Nephron progenitor cell (in vitro differentiated cells): ENCODE data around the gene TMEM53.
"Not testable (repeated sequence)": the region's sequence is repeated elsewhere in the genome, so short reads cannot be mapped to it uniquely, and the experiment has no call there.

Source experiments
- DNase-seq: peaks from one replicate; pipeline ENCODE4 v3.0.0; 2021
- H3K27ac Mint-ChIP-seq: 2 replicates; pipeline ENCODE4 v1.8.0; 2021; ENCODE audit warnings: mild to moderate bottlenecking, moderate library complexity, mixed read lengths
- H3K27me3 Mint-ChIP-seq: 2 replicates; pipeline ENCODE4 v1.8.0; 2021; ENCODE audit warnings: mild to moderate bottlenecking, low read depth, mixed read lengths; ENCODE audit not compliant: poor library complexity
- H3K36me3 Mint-ChIP-seq: 2 replicates; pipeline ENCODE4 v1.8.0; 2021; ENCODE audit warnings: low read depth, mixed read lengths
- H3K4me1 Mint-ChIP-seq: 2 replicates; pipeline ENCODE4 v1.8.0; 2021; ENCODE audit warnings: mixed read lengths
- H3K4me3 Mint-ChIP-seq: 2 replicates; pipeline ENCODE4 v1.8.0; 2021; ENCODE audit warnings: mild to moderate bottlenecking, moderate library complexity, mixed read lengths
- H3K9me3 Mint-ChIP-seq: 2 replicates; pipeline ENCODE4 v1.8.0; 2021; ENCODE audit warnings: mild to moderate bottlenecking, moderate library complexity, mixed read lengths
- TF ChIP-seq, protein P1 (sequence below): fragments of 200-600 bp; sonication (generic); IDR thresholded peaks from 2 replicates; pipeline ENCODE4 v1.5.0; 2021; ENCODE audit warnings: antibody characterized with exemption

The TMEM53 gene

DNA sequence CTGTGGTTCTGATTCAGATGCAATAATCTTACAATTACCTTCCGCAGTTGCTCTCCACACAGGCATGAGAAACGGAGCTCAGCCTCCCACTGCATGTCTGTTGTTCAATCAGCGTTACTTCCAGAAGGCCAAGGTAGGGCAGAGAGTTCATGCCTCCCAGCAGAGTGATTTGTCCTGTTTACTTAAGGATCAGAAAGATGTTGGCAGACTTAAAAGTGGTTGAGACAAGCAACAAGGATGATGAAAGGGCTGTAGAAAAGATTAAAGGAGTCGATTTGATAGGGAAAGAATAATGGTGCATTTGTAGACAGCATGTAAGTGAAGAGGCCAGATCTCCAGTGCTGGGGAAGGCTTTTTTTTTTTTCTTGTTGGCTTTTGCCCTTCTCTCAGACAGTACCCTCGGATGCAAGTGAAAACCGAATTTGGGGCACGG is 26.9 kb upstream of the TMEM53 start:
- peak overlapping the region; percentile 39 for H3K4me3 Mint-ChIP-seq
- peak; percentile 24 for DNase-seq
- H3K9me3 Mint-ChIP-seq = no peaks in the 10 kb centered on the region
- TF ChIP-seq, protein P1, sequence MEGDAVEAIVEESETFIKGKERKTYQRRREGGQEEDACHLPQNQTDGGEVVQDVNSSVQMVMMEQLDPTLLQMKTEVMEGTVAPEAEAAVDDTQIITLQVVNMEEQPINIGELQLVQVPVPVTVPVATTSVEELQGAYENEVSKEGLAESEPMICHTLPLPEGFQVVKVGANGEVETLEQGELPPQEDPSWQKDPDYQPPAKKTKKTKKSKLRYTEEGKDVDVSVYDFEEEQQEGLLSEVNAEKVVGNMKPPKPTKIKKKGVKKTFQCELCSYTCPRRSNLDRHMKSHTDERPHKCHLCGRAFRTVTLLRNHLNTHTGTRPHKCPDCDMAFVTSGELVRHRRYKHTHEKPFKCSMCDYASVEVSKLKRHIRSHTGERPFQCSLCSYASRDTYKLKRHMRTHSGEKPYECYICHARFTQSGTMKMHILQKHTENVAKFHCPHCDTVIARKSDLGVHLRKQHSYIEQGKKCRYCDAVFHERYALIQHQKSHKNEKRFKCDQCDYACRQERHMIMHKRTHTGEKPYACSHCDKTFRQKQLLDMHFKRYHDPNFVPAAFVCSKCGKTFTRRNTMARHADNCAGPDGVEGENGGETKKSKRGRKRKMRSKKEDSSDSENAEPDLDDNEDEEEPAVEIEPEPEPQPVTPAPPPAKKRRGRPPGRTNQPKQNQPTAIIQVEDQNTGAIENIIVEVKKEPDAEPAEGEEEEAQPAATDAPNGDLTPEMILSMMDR = no peak
- peak overlapping the region; percentile 66 for H3K27ac Mint-ChIP-seq
- H3K4me1 Mint-ChIP-seq = peaks cover 47% of the 10 kb centered on the region
- peaks cover 6% of the 10 kb centered on the region for H3K27me3 Mint-ChIP-seq
- no peaks in the 10 kb centered on the region for H3K36me3 Mint-ChIP-seq

DNA sequence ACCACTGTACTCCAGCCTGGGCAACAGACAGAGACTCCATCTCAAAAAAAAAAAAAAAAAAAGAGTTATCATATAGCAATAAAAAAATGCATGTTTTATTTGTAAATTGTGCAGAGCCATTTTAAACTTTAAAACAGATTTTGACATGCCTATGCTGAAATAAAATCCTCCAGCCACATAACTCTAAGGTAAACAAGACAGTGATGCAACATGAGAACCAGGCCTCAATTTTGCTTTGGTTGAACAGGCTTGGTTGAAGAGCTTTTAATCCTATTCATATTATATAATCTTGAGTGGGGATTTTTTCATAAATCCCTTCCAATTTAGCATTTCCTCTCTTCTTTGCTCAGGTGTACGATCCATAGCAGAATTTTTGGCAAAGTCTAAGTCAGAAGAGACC is 26.3 kb upstream of the TMEM53 start:
- peak overlapping the region; percentile 39 for H3K4me3 Mint-ChIP-seq
- H3K36me3 Mint-ChIP-seq = no peaks in the 10 kb centered on the region
- H3K4me1 Mint-ChIP-seq = peaks cover 41% of the 10 kb centered on the region
- H3K9me3 Mint-ChIP-seq = no peaks in the 10 kb centered on the region
- no peak overlapping the region for H3K27ac Mint-ChIP-seq
- no peak for DNase-seq
- peaks cover 5% of the 10 kb centered on the region for H3K27me3 Mint-ChIP-seq
- TF ChIP-seq, protein P1 = no peak

DNA sequence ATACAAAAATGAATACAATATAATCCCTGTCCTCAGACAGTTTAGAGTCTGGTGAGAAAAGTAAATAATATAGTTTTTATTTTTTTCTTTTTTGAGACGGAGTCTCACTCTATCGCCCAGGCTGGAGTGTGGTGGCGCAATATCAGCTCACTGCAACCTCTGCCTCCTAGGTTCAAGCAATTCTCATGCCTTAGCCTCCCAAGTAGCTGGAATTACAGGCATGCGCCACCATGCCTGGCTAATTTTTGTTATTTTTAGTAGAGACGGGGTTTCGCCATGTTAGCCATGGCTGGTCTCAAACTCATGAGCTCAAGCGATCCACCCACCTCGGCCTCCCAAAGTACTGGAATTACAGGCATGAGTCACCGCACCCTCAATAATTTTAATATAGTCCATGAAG is 25.1 kb upstream of the TMEM53 start:
- H3K27ac Mint-ChIP-seq, DNase-seq, H3K4me3 Mint-ChIP-seq, H3K27me3 Mint-ChIP-seq, H3K9me3 Mint-ChIP-seq, H3K36me3 Mint-ChIP-seq: not testable (repeated sequence)
- H3K4me1 Mint-ChIP-seq = peaks cover 41% of the 10 kb centered on the region

DNA sequence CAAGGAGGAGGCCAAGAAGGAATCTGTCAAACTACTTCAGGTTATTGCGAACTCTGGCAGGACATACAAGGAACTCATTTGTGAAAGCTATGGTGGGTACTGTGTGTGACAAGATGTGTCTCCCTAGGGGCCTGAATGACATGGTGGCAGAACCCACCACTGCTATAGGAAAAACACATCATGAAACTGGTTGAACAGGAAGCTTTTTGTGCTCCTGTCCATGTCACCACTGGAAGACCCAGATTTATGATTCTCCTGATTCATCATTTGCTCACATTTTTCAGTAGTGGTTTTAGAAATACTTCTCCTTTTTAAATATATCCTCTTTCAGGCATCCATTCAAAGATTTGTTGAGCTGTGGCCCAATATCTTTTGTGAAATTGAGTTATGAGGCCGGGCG is 23.9 kb upstream of the TMEM53 start:
- Mint-ChIP-seq H3K4me1 (peaks cover 45% of the 10 kb centered on the region), H3K27me3 (peaks cover 4% of the 10 kb centered on the region), H3K4me3 (no peak overlapping the region), H3K27ac (no peak overlapping the region), H3K36me3 (no peaks in the 10 kb centered on the region), H3K9me3 (no peaks in the 10 kb centered on the region)
- no peak for DNase-seq
- TF ChIP-seq, protein P1 = no peak

DNA sequence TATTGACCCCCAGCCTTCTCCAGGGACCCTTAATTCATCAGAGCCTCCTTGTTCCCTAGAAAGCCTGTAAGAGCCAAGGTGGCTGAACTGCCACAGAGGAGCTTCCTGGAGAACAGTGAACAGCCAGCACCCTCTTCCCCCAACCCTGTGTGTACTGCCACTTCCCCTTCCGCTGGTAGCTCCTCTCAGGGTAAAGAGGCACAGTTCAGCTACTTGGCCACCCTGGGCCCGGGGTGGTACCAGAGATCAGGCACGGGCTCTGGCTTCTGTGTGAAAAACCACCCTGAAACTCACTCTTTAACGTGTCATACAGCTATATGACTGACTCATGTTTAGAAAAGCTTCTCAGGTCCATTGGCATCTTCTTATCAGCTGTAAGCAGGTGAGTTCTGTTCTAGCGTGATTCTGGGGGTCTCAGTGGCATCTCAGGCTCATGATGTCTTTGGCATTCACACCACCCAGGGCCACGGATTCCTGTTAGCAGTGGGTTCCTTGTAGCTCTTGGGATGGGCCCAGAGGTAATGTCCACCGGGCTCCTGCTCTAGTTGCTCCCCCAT is 22.6 kb upstream of the TMEM53 start:
- H3K36me3 Mint-ChIP-seq = no peaks in the 10 kb centered on the region
- H3K4me1 Mint-ChIP-seq = peaks cover 33% of the 10 kb centered on the region
- TF ChIP-seq, protein P1 = no peak
- no peaks in the 10 kb centered on the region for H3K9me3 Mint-ChIP-seq
- no peak for DNase-seq
- peaks cover 4% of the 10 kb centered on the region for H3K27me3 Mint-ChIP-seq
- no peak overlapping the region for H3K27ac Mint-ChIP-seq
- H3K4me3 Mint-ChIP-seq = no peak overlapping the region

DNA sequence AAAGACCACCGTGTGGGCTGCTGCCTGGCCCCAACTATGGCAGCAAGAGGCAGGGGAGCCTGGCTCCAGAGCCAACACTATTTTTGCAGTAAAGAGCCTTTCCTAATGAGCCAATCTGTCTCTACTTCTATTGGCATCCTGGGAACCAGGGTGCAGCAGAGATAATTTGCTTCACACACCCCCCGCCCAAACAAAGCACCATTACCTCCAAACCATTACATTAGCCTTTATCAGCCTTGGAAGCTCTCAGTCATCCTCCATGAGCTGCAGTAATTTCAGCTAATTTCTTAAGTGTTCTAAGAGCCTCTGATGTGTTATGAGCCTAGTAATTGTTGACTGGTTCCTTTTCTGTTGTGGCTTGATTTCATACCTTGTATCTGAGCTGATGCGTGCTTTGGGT is 21.8 kb upstream of the TMEM53 start:
- Mint-ChIP-seq H3K4me3 (no peak overlapping the region), H3K4me1 (peaks cover 26% of the 10 kb centered on the region), H3K27ac (no peak overlapping the region), H3K27me3 (peaks cover 4% of the 10 kb centered on the region), H3K9me3 (no peaks in the 10 kb centered on the region), H3K36me3 (peaks cover 5% of the 10 kb centered on the region)
- TF ChIP-seq, protein P1 = no peak
- no peak for DNase-seq
